Bronchial epithelial cell (primary cell): ENCODE results near the gene SCN2B. TPM values are rescaled to one million over a fixed set of nuclear protein-coding genes. Genes with fewer than 3 reads are reported as not detected.

Source experiments
- DNase-seq: peaks from one replicate; pipeline ENCODE4 v3.0.0-alpha.2; 2010; ENCODE audit warnings: low read depth
- FAIRE-seq: peaks from 2 replicates; lab custom pipeline; 2011; peaks lifted over from hg19 to GRCh38; lab: Jason Lieb, UNC
- H3K27me3 ChIP-seq: 2 replicates; pipeline ENCODE4 v1.5.1; 2011; ENCODE audit warnings: low read length; ENCODE audit not compliant: control insufficient read depth, insufficient read depth
- H3K36me3 ChIP-seq: 2 replicates; pipeline ENCODE4 v1.5.1; 2011; ENCODE audit warnings: low read length; ENCODE audit not compliant: control insufficient read depth, insufficient read depth
- H3K4me3 ChIP-seq: 2 replicates; pipeline ENCODE4 v1.5.1; 2011; ENCODE audit warnings: mild to moderate bottlenecking, low read depth, low read length, control low read depth
- total RNA-seq: library from RNA; depleted of rRNA; stranded (reverse); fragments of >200 nt; gene quantifications from 2 replicates; pipeline ENCODE4 v1.2.1, GENCODE V29; 2014
- TF ChIP-seq, protein P1 (sequence below): IDR thresholded peaks from 2 replicates; pipeline ENCODE4 v1.5.1; 2011; ENCODE audit warnings: mild to moderate bottlenecking, moderate library complexity, low read length, control low read depth, inconsistent platforms; ENCODE audit not compliant: insufficient read depth, severe bottlenecking

The SCN2B gene, protein sequence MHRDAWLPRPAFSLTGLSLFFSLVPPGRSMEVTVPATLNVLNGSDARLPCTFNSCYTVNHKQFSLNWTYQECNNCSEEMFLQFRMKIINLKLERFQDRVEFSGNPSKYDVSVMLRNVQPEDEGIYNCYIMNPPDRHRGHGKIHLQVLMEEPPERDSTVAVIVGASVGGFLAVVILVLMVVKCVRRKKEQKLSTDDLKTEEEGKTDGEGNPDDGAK
- under 0.01 and 0.13 TPM in 2 replicates for total RNA-seq

DNA sequence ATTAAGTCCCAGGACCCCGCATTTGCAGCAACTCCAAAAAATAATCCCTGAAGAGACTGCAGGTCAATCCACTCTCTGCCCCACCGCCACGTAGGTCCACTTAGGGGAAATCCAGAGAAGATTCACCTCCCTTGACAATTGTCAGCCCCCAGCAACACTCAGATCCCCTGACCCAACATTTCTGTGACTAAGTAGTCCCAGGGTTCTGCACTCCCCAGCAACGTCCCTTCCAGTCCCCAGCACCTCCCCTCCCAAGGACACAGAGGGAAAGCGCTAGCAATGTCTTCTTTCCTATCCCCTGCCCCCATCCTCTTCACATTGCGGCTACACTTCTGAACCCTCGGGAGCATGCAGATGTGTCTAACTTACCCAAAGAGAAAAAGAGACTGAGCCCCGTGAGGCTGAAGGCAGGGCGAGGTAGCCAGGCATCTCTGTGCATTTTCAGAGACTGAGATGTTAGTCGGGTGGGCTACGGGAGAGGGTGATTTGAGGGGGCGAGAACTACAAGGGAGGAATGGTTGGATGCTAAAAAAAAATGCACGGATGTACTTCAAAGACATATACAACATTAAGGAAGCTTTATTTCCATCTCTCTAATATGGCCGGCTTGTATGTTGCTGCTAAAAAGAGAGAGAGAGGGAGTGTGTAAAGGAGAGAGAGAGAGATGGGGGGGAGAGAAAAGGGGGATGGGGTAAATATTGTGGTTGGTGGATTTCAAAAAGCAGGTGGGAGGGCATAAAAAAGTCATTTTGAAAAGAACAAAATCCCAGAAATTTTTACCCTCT, at the start of gene SCN2B:
Gene SCN2B (minus strand): TSS at position 647 of the 785 bp plus-strand sequence. CDS start 208 bp downstream, at position 439.
- no peaks in the 10 kb centered on the region for H3K27me3 ChIP-seq
- peak within 1 kb of the TSS; percentile 1 for H3K4me3 ChIP-seq
- TF ChIP-seq, protein P1, sequence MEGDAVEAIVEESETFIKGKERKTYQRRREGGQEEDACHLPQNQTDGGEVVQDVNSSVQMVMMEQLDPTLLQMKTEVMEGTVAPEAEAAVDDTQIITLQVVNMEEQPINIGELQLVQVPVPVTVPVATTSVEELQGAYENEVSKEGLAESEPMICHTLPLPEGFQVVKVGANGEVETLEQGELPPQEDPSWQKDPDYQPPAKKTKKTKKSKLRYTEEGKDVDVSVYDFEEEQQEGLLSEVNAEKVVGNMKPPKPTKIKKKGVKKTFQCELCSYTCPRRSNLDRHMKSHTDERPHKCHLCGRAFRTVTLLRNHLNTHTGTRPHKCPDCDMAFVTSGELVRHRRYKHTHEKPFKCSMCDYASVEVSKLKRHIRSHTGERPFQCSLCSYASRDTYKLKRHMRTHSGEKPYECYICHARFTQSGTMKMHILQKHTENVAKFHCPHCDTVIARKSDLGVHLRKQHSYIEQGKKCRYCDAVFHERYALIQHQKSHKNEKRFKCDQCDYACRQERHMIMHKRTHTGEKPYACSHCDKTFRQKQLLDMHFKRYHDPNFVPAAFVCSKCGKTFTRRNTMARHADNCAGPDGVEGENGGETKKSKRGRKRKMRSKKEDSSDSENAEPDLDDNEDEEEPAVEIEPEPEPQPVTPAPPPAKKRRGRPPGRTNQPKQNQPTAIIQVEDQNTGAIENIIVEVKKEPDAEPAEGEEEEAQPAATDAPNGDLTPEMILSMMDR, result no peak
- no peaks in the 10 kb centered on the region for H3K36me3 ChIP-seq
- no peak for FAIRE-seq
- peak; percentile 38 for DNase-seq

DNA sequence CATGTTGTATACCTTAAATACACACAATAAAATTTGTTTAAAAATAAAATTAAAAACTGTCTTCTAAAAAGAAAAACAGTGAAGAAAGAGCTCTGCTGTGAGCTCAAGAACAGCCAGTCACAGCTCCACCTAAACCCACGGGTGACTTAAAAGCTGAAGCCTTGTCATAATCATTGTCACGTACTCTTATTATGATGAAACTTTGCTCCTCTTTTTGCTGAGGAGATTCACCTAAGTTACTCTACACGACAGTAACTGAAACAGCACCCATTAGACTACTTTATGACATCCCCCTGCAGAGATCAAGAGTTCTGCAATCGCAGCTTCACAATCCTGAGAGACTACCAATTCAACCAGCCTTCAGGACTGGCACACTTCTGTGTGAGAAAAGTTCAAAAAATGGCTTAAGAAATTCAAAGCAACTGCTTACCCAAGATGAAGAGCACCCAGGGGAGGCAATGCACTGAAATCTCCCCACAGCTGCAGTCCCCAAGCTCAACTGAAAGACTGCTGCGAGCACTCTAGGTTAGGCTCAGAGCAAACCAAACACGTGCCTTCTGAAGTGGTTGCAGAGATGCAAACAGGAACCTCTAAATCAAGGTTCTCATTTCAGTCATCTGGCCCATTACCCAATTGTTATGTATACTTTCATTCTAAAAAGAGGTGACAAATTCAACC, 48.2 kb upstream of the SCN2B start, which contains the start of gene JAML:
Gene JAML (minus strand): TSS at position 501 of the 678 bp plus-strand sequence. CDS start 10,145 bp downstream, outside the sequence.
- DNase-seq, result no peak

DNA sequence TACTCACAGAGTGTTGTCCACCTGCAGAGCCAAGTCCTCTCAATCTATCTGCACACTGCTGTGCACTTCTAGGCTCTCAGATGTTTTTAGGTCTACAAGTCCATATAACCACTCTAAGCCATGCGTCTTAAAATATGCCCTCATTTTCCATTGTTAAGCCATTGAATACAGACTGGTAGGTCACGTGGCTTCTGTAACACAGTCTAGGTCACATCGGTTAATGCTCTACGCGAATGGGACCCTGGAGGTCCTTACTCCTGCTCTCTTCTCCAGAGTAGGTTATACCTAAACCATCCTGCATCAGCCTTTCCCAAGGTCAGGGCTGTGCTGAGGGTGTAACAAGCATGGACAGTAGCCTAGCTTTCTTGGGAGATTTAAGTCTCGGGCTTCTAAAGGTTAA, 47.6 kb upstream of the SCN2B start:
- Histone ChIP-seq H3K36me3 (no peaks in the 10 kb centered on the region), H3K27me3 (no peaks in the 10 kb centered on the region), H3K4me3 (no peak overlapping the region)
- TF ChIP-seq, protein P1, result no peak
- FAIRE-seq (no peak), DNase-seq (no peak)

More for the DNA sequence above, 48.2 kb upstream of the SCN2B start, which contains the start of gene JAML:
- Histone ChIP-seq H3K27me3 (no peaks in the 10 kb centered on the region), H3K36me3 (no peaks in the 10 kb centered on the region), H3K4me3 (no peak within 1 kb of the TSS)
- TF ChIP-seq, protein P1, result no peak
- no peak for FAIRE-seq

DNA sequence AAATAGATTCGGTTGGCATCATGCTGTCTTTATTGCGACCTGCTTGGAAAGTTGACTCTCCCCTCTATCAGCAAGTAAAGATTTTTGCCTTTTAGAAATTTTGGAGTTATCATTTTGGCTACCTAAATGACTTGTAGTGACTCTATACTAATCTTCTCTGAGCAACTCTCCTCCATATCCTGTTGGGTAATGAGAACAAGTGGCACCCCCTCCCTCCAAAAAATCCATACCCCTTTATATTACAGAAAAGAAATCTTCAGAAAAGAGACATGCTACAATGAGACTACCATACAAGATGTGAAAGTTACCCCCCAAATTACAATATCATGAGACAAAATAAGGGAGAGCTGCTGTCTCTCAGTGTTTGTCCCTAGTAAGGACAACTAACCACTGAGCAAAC, 47.1 kb upstream of the SCN2B start:
- Histone ChIP-seq H3K36me3 (no peaks in the 10 kb centered on the region), H3K27me3 (no peaks in the 10 kb centered on the region), H3K4me3 (no peak overlapping the region)
- FAIRE-seq, result no peak
- TF ChIP-seq, protein P1, result no peak
- DNase-seq, result no peak

DNA sequence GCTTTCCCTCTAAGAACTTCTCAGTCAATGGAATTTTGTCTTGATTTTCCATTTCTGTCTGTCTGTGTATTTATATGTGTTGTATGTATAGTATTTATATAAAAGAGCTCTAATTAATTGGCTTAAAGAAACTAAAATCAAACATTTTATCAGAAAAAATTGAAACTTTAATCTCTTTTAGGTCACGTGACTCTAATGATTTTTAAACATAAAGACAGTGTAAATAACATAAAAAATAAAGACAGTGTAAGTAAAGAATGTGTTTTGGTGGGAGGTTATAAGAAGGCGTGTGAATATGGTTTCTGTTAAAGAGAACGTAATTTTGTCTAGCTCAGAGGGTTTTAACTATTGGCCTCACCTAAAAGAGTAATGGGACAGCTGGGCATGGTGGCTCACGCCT, 46.0 kb upstream of the SCN2B start:
- Histone ChIP-seq H3K36me3 (no peaks in the 10 kb centered on the region), H3K4me3 (no peak overlapping the region), H3K27me3 (no peaks in the 10 kb centered on the region)
- FAIRE-seq (no peak), DNase-seq (no peak)
- TF ChIP-seq, protein P1, result no peak
